Uterus (tissue), 4 donors: Measurements from ENCODE around the gene CD99. TPM values are rescaled to one million over a fixed set of nuclear protein-coding genes. Genes with fewer than 3 reads are reported as not detected.

ENCODE experiments used
- DNase-seq, 2 donors: peaks; one replicate each; pipeline ENCODE4 v3.0.0-alpha.2; 2019 to 2020
- H3K27ac ChIP-seq, 2 donors: fragments of 200-600 bp; sonication (generic); 1 replicate in 1 of 2; 2 replicates in 1 of 2; pipeline ENCODE4 v1.5.1; 2016 to 2018
- H3K27me3 ChIP-seq, 2 donors: fragments of 200-600 bp; sonication (generic); one replicate each; pipeline ENCODE4 v1.5.1; 2018 to 2019; ENCODE audit warnings: control low read depth in 1 of 2
- H3K36me3 ChIP-seq, 2 donors: fragments of 200-600 bp; sonication (generic); one replicate each; pipeline ENCODE4 v1.5.1; 2019; ENCODE audit warnings: control low read depth in 1 of 2
- H3K4me1 ChIP-seq, 2 donors: fragments of 200-600 bp; sonication (generic); one replicate each; pipeline ENCODE4 v1.5.1; 2018 to 2019; ENCODE audit warnings: control low read depth in 1 of 2
- H3K4me3 ChIP-seq, 2 donors: fragments of 200-600 bp; sonication (generic); 1 replicate in 1 of 2; 2 replicates in 1 of 2; pipeline ENCODE4 v1.5.1; 2018 to 2019; ENCODE audit warnings: mild to moderate bottlenecking in 1 of 2
- H3K9me3 ChIP-seq, 2 donors: fragments of 200-600 bp; sonication (generic); one replicate each; pipeline ENCODE4 v1.5.1; 2019; ENCODE audit warnings: control low read depth in 1 of 2
- POLR2A ChIP-seq, 2 donors: fragments of 450-650 bp; IDR thresholded peaks; one replicate each; pipeline ENCODE4 v1.6.1; 2016; ENCODE audit warnings: antibody characterized with exemption in 2 of 2, mild to moderate bottlenecking in 1 of 2, moderate library complexity in 1 of 2
- intact Hi-C: fragments of 100-400 bp; cut with DNase I; formaldehyde crosslinking; loops from one replicate; pipeline ENCODE4 v1.15.1; 2023; ENCODE audit warnings: low total_unique reads
- total RNA-seq, 4 donors: library from RNA; depleted of rRNA in 3 of 4; stranded (reverse); fragments of >200 nt in 3 of 4; gene quantifications; one replicate each; pipeline versions ENCODE4 v1.1.0 to v1.2.4, GENCODE V29; 2014 to 2023
- TF ChIP-seq, protein P1 (sequence below), 4 experiments: fragments of 200-600 bp in 2 of 4; fragments of 450-650 bp in 2 of 4; sonication (generic) in 2 of 4; IDR thresholded peaks; one replicate each; pipeline ENCODE4 v1.5.1; 2016 to 2019; ENCODE audit warnings: antibody characterized with exemption in 4 of 4, mild to moderate bottlenecking in 2 of 4, moderate library complexity in 1 of 4
- donor health status: DM: yes; HTN: yes; CAD: no.

The CD99 gene
- total RNA-seq, 4 donors from 2014 or later = 81.9 to 329 (median 202) TPM

DNA sequence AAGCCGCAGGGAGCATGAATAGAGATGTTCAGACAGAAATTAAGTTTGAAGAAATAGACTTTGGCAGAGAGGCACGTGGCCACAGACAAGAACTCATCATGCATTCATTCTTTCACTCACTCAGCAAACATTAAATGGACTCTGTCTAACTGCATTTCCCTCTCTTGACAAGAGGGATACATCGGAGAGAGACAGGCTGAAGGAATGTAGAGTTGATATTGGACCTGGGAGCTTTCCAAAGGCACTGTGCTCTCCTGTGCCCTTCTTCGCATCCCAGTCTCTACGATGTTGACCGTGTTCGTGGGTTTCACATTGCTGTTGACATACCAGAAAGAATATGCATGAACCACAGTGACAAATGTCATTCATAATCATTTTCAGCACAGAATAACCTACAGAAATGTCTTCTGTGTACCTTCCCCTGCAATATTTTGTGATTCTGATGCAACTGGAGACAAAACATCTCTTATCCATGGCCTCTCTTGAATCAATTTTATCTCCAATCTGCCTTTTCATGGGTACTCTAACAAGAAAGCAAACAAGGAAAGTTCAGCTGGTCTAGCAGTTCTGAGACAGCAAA, 34.7 kb upstream of the CD99 start:
- no peaks in the 10 kb centered on the region for H3K36me3 ChIP-seq
- no peak overlapping the region for H3K27ac ChIP-seq
- TF ChIP-seq, protein P1, sequence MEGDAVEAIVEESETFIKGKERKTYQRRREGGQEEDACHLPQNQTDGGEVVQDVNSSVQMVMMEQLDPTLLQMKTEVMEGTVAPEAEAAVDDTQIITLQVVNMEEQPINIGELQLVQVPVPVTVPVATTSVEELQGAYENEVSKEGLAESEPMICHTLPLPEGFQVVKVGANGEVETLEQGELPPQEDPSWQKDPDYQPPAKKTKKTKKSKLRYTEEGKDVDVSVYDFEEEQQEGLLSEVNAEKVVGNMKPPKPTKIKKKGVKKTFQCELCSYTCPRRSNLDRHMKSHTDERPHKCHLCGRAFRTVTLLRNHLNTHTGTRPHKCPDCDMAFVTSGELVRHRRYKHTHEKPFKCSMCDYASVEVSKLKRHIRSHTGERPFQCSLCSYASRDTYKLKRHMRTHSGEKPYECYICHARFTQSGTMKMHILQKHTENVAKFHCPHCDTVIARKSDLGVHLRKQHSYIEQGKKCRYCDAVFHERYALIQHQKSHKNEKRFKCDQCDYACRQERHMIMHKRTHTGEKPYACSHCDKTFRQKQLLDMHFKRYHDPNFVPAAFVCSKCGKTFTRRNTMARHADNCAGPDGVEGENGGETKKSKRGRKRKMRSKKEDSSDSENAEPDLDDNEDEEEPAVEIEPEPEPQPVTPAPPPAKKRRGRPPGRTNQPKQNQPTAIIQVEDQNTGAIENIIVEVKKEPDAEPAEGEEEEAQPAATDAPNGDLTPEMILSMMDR (IDR thresholded peaks at IDR 0.05) = no peak
- TF ChIP-seq POLR2A (IDR thresholded peaks at IDR 0.05) = no peak
- H3K4me3 ChIP-seq = no peak overlapping the region
- no peaks in the 10 kb centered on the region for H3K4me1 ChIP-seq
- no peaks in the 10 kb centered on the region for H3K27me3 ChIP-seq
- no peak for DNase-seq
- H3K9me3 ChIP-seq = no peaks in the 10 kb centered on the region
- intact Hi-C loops = no loop called here

DNA sequence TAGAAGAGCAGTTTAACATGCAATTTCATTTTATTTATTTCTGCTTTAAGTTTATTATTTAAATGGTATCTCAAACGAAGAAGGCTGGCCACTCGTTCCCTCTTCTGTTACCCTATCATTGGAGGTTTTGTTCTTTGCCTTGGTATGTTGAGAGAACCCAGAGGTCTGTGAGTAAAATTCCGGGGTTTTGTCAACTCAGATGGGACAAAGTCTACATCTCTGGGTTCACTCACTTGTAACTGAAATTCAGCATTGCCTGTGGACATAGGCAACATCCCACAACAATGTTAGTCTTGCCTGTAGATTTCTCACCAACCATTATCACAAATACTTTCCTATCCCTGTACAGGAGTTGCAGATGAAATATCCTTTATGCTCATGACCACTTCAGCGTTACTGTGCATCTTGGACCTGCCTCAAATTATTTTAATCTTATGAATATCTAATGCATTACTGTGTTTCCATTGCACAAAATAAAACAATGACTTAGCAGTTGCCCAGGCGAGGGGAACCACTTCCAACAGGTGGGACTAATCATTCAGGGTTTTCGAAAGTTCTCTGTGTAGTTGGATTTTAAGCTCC, 33.5 kb upstream of the CD99 start:
- Histone ChIP-seq H3K27ac (no peak overlapping the region), H3K9me3 (no peaks in the 10 kb centered on the region), H3K36me3 (no peaks in the 10 kb centered on the region), H3K27me3 (no peaks in the 10 kb centered on the region), H3K4me3 (no peak overlapping the region), H3K4me1 (no peaks in the 10 kb centered on the region)
- TF ChIP-seq, protein P1 (IDR thresholded peaks at IDR 0.05) = no peak
- no peak for TF ChIP-seq POLR2A (IDR thresholded peaks at IDR 0.05)
- intact Hi-C loops = no loop called here
- no peak for DNase-seq

DNA sequence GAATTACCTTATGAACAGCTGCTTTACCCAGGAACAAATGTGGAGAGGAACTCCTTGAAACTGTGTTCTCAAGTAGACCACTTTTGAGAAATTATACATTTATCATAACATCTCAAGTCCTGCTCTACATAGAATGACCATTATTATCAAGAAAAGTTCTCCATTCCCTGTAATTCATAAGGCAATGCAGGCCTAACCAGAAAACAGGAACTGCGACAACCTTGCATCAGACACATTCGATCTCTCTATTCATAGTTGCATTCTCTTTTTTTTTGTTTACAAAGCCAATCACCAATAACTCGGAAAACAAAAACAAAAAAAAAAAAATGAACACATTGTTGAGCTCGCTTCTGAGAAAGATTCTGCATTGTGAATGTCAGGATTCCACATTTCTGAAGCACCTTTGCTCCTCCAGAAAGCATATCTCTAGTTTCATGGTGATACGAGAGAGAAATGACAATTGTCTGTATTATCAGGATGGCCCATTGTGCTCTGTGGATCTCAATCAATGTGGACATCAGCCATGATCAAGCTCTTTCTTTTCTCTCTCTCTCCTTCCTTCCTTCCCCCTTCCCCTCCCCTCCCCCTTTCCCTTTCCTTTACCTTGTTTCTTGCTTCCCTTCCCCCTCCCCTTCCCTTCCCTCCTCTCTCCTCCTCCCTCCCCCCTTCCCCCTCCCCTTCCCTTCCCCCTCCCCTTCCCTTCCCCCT, 32.4 kb upstream of the CD99 start:
- DNase-seq = no peak
- no peak overlapping the region for H3K27ac ChIP-seq
- TF ChIP-seq, protein P1 (IDR thresholded peaks at IDR 0.05) = no peak
- TF ChIP-seq POLR2A (IDR thresholded peaks at IDR 0.05) = no peak
- H3K9me3 ChIP-seq = no peaks in the 10 kb centered on the region
- intact Hi-C loops = no loop called here
- no peaks in the 10 kb centered on the region for H3K36me3 ChIP-seq
- H3K4me3 ChIP-seq = no peak overlapping the region
- H3K27me3 ChIP-seq = no peaks in the 10 kb centered on the region
- H3K4me1 ChIP-seq = no peaks in the 10 kb centered on the region

DNA sequence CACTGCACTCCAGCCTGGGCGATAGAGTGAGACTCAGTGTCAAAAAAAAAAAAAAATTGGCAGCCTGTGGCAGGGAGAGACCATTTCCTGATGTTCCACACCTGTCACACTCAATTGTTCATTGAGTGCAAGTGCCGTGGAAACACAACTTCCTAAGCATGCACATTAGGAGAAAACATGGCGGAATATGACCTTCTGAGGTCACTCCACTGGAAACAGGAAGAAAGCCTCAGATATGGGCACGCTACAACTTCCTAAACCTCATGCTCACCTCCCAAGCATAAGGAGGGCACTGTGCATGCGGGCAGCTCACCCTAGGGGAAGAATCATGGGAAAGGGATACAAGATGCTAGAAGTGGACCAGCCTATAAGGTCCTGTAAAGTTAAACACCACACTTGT, 28.5 kb upstream of the CD99 start:
- no peaks in the 10 kb centered on the region for H3K27me3 ChIP-seq
- no peaks in the 10 kb centered on the region for H3K9me3 ChIP-seq
- DNase-seq = no peak
- no peaks in the 10 kb centered on the region for H3K4me1 ChIP-seq
- TF ChIP-seq, protein P1 (IDR thresholded peaks at IDR 0.05) = no peak
- TF ChIP-seq POLR2A (IDR thresholded peaks at IDR 0.05) = no peak
- intact Hi-C loops = no loop called here
- no peaks in the 10 kb centered on the region for H3K36me3 ChIP-seq
- no peak overlapping the region for H3K4me3 ChIP-seq
- H3K27ac ChIP-seq = no peak overlapping the region

DNA sequence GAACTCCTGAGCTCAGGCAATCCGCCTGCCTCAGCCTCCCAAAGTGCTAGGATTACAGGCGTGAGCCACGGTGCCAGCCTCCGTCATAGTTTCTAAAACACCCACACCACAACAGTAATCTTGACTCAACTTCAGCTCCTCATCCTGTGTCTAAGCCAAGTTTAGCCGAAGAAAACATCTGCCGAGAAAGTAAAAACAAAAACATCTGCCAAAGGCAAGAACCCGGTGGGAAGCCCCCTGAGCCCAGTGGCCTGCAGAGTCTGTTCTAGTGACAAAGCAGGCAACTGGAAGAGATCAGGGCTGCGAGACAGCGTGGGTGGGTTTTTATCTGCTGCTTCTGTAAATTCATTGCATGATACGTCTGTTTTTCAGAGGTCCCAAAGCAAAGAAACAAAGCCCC, 26.6 kb upstream of the CD99 start:
- Histone ChIP-seq H3K4me1 (no peaks in the 10 kb centered on the region), H3K27me3 (no peaks in the 10 kb centered on the region), H3K9me3 (no peaks in the 10 kb centered on the region), H3K4me3 (no peak overlapping the region), H3K36me3 (no peaks in the 10 kb centered on the region), H3K27ac (peak overlapping the region; percentile 39 to 41)
- intact Hi-C loops = no loop called here
- peak; percentile 28 to 38 for DNase-seq
- TF ChIP-seq, protein P1 (IDR thresholded peaks at IDR 0.05) = no peak
- no peak for TF ChIP-seq POLR2A (IDR thresholded peaks at IDR 0.05)
